HepG2 (cell line): ENCODE data around the gene ALOX12. TPM values are rescaled to one million over a fixed set of nuclear protein-coding genes. Genes with fewer than 3 reads are reported as not detected.

Source experiments
- CHD2 ChIP-seq: IDR thresholded peaks from 2 replicates; pipeline ENCODE4 v1.6.1; 2011; ENCODE audit warnings: low read depth, low read length, improper control_type of control experiment
- MED8 ChIP-seq: sonication (generic); formaldehyde crosslinking; IDR thresholded peaks from 2 replicates; pipeline ENCODE4 v1.8.1; 2023; ENCODE audit warnings: mild to moderate bottlenecking, missing genetic modification reagents; ENCODE audit not compliant: insufficient replicate concordance
- MIXL1 ChIP-seq: IDR thresholded peaks from 2 replicates; pipeline ENCODE4 v1.6.1; 2016
- SIX4 ChIP-seq: sonication (generic); formaldehyde crosslinking; IDR thresholded peaks from 2 replicates; pipeline ENCODE4 v1.4.0; 2020; ENCODE audit warnings: missing genetic modification reagents
- polyA plus RNA-seq, 8 experiments: library from polyadenylated mRNA; depleted of rRNA in 3 of 8; stranded (reverse) in 7 of 8; unstranded in 1 of 8; fragments of >200 nt; fragmentation: Illumina TruSeq in 4 of 8; extraction: Trizol in 4 of 8; gene quantifications; 2 replicates each; pipeline versions ENCODE4 v1.2.1 to v1.2.3, GENCODE V29; 2011 to 2016; ENCODE audit warnings: low read depth in 4 of 8, missing spikeins in 1 of 8, mixed read lengths in 1 of 8; ENCODE audit not compliant: insufficient read depth in 1 of 8
- total RNA-seq, 5 experiments: library from RNA; depleted of rRNA; stranded (reverse); fragments of >200 nt; fragmentation: Illumina TruSeq; extraction: Trizol; gene quantifications; 2 replicates each; pipeline ENCODE4 v1.2.3, GENCODE V29; 2016; ENCODE audit warnings: low read depth in 1 of 5
- TF ChIP-seq, protein P1 (sequence below): IDR thresholded peaks from 2 replicates; pipeline ENCODE4 v1.4.0; 2020; ENCODE audit warnings: mild to moderate bottlenecking, missing genetic modification reagents
- TF ChIP-seq, protein P2 (sequence below): sonication (generic); formaldehyde crosslinking; IDR thresholded peaks from 2 replicates; pipeline ENCODE4 v1.4.0; 2020; ENCODE audit warnings: missing genetic modification reagents, borderline replicate concordance
- TF ChIP-seq, protein P3 (sequence below): sonication (generic); formaldehyde crosslinking; IDR thresholded peaks from 2 replicates; pipeline ENCODE4 v1.4.0; 2020; ENCODE audit warnings: mild to moderate bottlenecking, low read depth, missing genetic modification reagents
- TF ChIP-seq, protein P4 (sequence below): sonication (generic); formaldehyde crosslinking; IDR thresholded peaks from 2 replicates; pipeline ENCODE4 v1.9.0; 2021; ENCODE audit warnings: mild to moderate bottlenecking, missing genetic modification reagents
- TF ChIP-seq, protein P5 (sequence below): sonication (generic); formaldehyde crosslinking; IDR thresholded peaks from 2 replicates; pipeline ENCODE4 v1.9.0; 2021; ENCODE audit warnings: missing genetic modification reagents, borderline replicate concordance
- TF ChIP-seq, protein P6 (sequence below): sonication (generic); formaldehyde crosslinking; IDR thresholded peaks from 2 replicates; pipeline ENCODE4 v1.4.0; 2020; ENCODE audit warnings: mild to moderate bottlenecking, missing genetic modification reagents

ALOX12 gene
- total and polyA plus RNA-seq, 2 of the 13 experiments (the other 11 are each of a cell fraction or from before 2014, with no cell fraction given): not detected

DNA sequence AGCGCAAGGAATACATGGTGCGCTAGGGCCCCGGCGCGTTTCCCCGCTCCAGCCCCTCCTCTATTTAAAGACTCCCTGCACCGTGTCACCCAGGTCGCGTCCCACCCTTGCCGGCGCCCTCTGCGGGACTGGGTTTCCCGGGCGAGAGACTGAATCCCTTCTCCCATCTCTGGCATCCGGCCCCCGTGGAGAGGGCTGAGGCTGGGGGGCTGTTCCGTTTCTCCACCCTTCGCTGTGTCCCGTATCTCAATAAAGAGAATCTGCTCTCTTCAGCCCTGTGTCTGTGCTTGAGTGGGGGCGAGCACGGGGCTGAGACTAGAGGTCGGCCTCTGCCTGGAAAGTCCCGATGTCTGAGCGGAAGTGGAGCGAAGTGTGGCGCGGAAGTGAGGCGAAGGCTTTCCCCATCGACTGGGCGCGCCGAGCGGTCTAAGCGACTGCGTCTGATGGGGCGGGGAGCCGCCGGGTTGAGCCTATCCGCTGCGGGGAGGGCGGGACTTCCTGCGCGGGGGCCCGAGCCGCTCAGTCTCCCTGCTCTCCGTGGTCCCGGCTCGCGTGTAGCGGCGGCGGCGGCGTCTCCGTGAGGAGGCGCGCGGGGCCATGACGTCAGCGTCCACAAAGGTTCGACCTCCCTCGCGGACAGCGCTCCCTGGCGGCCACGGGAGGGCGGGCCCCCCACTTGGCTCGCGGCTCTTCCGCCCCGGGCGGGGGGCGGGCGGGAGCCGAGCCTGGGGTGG lies 18.6 kb downstream of the ALOX12 start (continued):
- TF ChIP-seq, protein P1, sequence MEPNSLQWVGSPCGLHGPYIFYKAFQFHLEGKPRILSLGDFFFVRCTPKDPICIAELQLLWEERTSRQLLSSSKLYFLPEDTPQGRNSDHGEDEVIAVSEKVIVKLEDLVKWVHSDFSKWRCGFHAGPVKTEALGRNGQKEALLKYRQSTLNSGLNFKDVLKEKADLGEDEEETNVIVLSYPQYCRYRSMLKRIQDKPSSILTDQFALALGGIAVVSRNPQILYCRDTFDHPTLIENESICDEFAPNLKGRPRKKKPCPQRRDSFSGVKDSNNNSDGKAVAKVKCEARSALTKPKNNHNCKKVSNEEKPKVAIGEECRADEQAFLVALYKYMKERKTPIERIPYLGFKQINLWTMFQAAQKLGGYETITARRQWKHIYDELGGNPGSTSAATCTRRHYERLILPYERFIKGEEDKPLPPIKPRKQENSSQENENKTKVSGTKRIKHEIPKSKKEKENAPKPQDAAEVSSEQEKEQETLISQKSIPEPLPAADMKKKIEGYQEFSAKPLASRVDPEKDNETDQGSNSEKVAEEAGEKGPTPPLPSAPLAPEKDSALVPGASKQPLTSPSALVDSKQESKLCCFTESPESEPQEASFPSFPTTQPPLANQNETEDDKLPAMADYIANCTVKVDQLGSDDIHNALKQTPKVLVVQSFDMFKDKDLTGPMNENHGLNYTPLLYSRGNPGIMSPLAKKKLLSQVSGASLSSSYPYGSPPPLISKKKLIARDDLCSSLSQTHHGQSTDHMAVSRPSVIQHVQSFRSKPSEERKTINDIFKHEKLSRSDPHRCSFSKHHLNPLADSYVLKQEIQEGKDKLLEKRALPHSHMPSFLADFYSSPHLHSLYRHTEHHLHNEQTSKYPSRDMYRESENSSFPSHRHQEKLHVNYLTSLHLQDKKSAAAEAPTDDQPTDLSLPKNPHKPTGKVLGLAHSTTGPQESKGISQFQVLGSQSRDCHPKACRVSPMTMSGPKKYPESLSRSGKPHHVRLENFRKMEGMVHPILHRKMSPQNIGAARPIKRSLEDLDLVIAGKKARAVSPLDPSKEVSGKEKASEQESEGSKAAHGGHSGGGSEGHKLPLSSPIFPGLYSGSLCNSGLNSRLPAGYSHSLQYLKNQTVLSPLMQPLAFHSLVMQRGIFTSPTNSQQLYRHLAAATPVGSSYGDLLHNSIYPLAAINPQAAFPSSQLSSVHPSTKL (CRISPR knock-in tag): peak; percentile 53
- TF ChIP-seq, protein P2, sequence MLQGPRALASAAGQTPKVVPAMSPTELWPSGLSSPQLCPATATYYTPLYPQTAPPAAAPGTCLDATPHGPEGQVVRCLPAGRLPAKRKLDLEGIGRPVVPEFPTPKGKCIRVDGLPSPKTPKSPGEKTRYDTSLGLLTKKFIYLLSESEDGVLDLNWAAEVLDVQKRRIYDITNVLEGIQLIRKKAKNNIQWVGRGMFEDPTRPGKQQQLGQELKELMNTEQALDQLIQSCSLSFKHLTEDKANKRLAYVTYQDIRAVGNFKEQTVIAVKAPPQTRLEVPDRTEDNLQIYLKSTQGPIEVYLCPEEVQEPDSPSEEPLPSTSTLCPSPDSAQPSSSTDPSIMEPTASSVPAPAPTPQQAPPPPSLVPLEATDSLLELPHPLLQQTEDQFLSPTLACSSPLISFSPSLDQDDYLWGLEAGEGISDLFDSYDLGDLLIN (CRISPR knock-in tag): no peak
- peak; percentile 46; the same call in 1 of the 2 replicates for TF ChIP-seq MIXL1 (CRISPR knock-in tag)
- TF ChIP-seq, protein P3, sequence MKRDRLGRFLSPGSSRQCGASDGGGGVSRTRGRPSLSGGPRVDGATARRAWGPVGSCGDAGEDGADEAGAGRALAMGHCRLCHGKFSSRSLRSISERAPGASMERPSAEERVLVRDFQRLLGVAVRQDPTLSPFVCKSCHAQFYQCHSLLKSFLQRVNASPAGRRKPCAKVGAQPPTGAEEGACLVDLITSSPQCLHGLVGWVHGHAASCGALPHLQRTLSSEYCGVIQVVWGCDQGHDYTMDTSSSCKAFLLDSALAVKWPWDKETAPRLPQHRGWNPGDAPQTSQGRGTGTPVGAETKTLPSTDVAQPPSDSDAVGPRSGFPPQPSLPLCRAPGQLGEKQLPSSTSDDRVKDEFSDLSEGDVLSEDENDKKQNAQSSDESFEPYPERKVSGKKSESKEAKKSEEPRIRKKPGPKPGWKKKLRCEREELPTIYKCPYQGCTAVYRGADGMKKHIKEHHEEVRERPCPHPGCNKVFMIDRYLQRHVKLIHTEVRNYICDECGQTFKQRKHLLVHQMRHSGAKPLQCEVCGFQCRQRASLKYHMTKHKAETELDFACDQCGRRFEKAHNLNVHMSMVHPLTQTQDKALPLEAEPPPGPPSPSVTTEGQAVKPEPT: no peak
- TF ChIP-seq, protein P4, sequence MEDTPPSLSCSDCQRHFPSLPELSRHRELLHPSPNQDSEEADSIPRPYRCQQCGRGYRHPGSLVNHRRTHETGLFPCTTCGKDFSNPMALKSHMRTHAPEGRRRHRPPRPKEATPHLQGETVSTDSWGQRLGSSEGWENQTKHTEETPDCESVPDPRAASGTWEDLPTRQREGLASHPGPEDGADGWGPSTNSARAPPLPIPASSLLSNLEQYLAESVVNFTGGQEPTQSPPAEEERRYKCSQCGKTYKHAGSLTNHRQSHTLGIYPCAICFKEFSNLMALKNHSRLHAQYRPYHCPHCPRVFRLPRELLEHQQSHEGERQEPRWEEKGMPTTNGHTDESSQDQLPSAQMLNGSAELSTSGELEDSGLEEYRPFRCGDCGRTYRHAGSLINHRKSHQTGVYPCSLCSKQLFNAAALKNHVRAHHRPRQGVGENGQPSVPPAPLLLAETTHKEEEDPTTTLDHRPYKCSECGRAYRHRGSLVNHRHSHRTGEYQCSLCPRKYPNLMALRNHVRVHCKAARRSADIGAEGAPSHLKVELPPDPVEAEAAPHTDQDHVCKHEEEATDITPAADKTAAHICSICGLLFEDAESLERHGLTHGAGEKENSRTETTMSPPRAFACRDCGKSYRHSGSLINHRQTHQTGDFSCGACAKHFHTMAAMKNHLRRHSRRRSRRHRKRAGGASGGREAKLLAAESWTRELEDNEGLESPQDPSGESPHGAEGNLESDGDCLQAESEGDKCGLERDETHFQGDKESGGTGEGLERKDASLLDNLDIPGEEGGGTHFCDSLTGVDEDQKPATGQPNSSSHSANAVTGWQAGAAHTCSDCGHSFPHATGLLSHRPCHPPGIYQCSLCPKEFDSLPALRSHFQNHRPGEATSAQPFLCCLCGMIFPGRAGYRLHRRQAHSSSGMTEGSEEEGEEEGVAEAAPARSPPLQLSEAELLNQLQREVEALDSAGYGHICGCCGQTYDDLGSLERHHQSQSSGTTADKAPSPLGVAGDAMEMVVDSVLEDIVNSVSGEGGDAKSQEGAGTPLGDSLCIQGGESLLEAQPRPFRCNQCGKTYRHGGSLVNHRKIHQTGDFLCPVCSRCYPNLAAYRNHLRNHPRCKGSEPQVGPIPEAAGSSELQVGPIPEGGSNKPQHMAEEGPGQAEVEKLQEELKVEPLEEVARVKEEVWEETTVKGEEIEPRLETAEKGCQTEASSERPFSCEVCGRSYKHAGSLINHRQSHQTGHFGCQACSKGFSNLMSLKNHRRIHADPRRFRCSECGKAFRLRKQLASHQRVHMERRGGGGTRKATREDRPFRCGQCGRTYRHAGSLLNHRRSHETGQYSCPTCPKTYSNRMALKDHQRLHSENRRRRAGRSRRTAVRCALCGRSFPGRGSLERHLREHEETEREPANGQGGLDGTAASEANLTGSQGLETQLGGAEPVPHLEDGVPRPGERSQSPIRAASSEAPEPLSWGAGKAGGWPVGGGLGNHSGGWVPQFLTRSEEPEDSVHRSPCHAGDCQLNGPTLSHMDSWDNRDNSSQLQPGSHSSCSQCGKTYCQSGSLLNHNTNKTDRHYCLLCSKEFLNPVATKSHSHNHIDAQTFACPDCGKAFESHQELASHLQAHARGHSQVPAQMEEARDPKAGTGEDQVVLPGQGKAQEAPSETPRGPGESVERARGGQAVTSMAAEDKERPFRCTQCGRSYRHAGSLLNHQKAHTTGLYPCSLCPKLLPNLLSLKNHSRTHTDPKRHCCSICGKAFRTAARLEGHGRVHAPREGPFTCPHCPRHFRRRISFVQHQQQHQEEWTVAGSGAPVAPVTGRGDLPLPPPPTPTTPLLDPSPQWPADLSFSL: no peak
- TF ChIP-seq, protein P5, sequence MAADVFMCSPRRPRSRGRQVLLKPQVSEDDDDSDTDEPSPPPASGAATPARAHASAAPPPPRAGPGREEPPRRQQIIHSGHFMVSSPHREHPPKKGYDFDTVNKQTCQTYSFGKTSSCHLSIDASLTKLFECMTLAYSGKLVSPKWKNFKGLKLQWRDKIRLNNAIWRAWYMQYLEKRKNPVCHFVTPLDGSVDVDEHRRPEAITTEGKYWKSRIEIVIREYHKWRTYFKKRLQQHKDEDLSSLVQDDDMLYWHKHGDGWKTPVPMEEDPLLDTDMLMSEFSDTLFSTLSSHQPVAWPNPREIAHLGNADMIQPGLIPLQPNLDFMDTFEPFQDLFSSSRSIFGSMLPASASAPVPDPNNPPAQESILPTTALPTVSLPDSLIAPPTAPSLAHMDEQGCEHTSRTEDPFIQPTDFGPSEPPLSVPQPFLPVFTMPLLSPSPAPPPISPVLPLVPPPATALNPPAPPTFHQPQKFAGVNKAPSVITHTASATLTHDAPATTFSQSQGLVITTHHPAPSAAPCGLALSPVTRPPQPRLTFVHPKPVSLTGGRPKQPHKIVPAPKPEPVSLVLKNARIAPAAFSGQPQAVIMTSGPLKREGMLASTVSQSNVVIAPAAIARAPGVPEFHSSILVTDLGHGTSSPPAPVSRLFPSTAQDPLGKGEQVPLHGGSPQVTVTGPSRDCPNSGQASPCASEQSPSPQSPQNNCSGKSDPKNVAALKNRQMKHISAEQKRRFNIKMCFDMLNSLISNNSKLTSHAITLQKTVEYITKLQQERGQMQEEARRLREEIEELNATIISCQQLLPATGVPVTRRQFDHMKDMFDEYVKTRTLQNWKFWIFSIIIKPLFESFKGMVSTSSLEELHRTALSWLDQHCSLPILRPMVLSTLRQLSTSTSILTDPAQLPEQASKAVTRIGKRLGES (CRISPR knock-in tag): no peak
- TF ChIP-seq, protein P6, sequence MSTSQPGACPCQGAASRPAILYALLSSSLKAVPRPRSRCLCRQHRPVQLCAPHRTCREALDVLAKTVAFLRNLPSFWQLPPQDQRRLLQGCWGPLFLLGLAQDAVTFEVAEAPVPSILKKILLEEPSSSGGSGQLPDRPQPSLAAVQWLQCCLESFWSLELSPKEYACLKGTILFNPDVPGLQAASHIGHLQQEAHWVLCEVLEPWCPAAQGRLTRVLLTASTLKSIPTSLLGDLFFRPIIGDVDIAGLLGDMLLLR: 0 out of 2 replicates have a peak, but pooled peaks have one; percentile 71
- no peak for TF ChIP-seq CHD2
- TF ChIP-seq SIX4 (CRISPR knock-in tag): 0 out of 2 replicates have a peak, but pooled peaks have one; percentile 26
- TF ChIP-seq MED8 (CRISPR knock-in tag): peak; percentile 41
